ENCODE data around the gene NOTCH2. TPM values are rescaled to one million over a fixed set of nuclear protein-coding genes. Genes with fewer than 3 reads are reported as not detected.

Gene NOTCH2
- polyA plus RNA-seq, 3 donors, result 47.3 to 108 (median 86.6) TPM

DNA sequence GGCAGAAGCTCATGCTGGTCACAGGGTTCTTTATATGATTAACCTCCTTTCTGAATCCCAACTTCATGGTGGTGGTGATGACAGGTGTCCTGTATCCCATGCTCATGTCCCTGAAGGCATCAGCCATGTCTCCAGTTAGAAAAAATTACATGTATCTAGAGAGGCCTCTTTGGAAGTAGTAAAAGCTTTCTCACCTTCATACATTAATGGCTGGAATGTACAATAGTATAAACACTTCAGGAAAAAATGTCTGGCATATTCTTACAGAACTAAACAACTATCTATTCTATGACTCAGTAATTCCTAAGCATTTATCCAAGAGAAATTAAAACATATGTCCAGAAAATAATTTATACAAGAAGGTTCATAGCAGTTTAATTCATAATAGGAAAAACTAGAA, 207.2 kb downstream of the NOTCH2 start:
- DNase-seq, result no peak
- Histone ChIP-seq H3K9ac (ENCODE audit: insufficient read depth, low read length, poor library complexity, severe bottlenecking) (no peak overlapping the region), H3K36me3 (replicated peaks in 1 of 2; ENCODE audit: control insufficient read depth in 1 of 2, insufficient read depth in 2 of 2, low read length in 2 of 2) (no peaks in the 10 kb centered on the region), H3K4me1 (ENCODE audit: control insufficient read depth in 1 of 2, insufficient read depth in 2 of 2, low read length in 2 of 2) (peaks cover 20 to 21% of the 10 kb centered on the region in 2 donors), H3K4me3 (replicated peaks in 1 of 3; ENCODE audit: low read depth in 2 of 3, low read length in 3 of 3) (no peak overlapping the region), H3K4me2 (replicated peaks; ENCODE audit: extremely low read depth, low read length, poor library complexity, severe bottlenecking) (no peak overlapping the region), H2AFZ (ENCODE audit: insufficient read depth, low read depth, low read length, poor library complexity, severe bottlenecking) (no peak overlapping the region), H3K27me3 (ENCODE audit: control insufficient read depth in 2 of 2, insufficient read depth in 2 of 2, low read length in 2 of 2) (no peaks in the 10 kb centered on the region), H3K9me3 (replicated peaks in 1 of 2; ENCODE audit: control insufficient read depth in 1 of 2, insufficient read depth in 1 of 2, low read length in 2 of 2) (no peaks in the 10 kb centered on the region), H3K79me2 (ENCODE audit: insufficient read depth, low read length) (no peaks in the 10 kb centered on the region), H4K20me1 (ENCODE audit: insufficient read depth, low read length) (no peaks in the 10 kb centered on the region), H3K27ac (ENCODE audit: low read depth in 1 of 2, low read length in 2 of 2) (no peak overlapping the region)
- Mint-ChIP-seq H3K27me3 (ENCODE audit: low read depth in 3 of 3) (peaks cover 0 to 2% (median 0%) of the 10 kb centered on the region in 3 donors), H3K36me3 (no peaks in the 10 kb centered on the region), H3K4me3 (no peak overlapping the region), H3K4me1 (peaks cover 22% of the 10 kb centered on the region), H3K9me3 (peaks cover 0 to 4% (median 0%) of the 10 kb centered on the region in 7 donors), H3K27ac (no peak overlapping the region)
- TF ChIP-seq, protein P1, sequence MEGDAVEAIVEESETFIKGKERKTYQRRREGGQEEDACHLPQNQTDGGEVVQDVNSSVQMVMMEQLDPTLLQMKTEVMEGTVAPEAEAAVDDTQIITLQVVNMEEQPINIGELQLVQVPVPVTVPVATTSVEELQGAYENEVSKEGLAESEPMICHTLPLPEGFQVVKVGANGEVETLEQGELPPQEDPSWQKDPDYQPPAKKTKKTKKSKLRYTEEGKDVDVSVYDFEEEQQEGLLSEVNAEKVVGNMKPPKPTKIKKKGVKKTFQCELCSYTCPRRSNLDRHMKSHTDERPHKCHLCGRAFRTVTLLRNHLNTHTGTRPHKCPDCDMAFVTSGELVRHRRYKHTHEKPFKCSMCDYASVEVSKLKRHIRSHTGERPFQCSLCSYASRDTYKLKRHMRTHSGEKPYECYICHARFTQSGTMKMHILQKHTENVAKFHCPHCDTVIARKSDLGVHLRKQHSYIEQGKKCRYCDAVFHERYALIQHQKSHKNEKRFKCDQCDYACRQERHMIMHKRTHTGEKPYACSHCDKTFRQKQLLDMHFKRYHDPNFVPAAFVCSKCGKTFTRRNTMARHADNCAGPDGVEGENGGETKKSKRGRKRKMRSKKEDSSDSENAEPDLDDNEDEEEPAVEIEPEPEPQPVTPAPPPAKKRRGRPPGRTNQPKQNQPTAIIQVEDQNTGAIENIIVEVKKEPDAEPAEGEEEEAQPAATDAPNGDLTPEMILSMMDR (IDR thresholded peaks at IDR 0.05), result no peak
- intact Hi-C loops (cut with micrococcal nuclease), result no loop called here

Other genes with a start within 250 kb of the NOTCH2 start
- gene ADAM30, start 173.1 kb downstream of the NOTCH2 start, polyA plus RNA-seq, result not detected
- gene SEC22B, start 106.9 kb upstream of the NOTCH2 start, polyA plus RNA-seq, result 10 to 100 TPM; 10.1 to 23.5 (median 18.9) TPM